HS-5 (cell line): ENCODE data around the gene SLC9A2.

ENCODE experiments used
- DNase-seq: peaks from one replicate; pipeline ENCODE4 v3.0.0-alpha.2; 2012; ENCODE audit warnings: low read depth

SLC9A2 gene, protein sequence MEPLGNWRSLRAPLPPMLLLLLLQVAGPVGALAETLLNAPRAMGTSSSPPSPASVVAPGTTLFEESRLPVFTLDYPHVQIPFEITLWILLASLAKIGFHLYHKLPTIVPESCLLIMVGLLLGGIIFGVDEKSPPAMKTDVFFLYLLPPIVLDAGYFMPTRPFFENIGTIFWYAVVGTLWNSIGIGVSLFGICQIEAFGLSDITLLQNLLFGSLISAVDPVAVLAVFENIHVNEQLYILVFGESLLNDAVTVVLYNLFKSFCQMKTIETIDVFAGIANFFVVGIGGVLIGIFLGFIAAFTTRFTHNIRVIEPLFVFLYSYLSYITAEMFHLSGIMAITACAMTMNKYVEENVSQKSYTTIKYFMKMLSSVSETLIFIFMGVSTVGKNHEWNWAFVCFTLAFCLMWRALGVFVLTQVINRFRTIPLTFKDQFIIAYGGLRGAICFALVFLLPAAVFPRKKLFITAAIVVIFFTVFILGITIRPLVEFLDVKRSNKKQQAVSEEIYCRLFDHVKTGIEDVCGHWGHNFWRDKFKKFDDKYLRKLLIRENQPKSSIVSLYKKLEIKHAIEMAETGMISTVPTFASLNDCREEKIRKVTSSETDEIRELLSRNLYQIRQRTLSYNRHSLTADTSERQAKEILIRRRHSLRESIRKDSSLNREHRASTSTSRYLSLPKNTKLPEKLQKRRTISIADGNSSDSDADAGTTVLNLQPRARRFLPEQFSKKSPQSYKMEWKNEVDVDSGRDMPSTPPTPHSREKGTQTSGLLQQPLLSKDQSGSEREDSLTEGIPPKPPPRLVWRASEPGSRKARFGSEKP

DNA sequence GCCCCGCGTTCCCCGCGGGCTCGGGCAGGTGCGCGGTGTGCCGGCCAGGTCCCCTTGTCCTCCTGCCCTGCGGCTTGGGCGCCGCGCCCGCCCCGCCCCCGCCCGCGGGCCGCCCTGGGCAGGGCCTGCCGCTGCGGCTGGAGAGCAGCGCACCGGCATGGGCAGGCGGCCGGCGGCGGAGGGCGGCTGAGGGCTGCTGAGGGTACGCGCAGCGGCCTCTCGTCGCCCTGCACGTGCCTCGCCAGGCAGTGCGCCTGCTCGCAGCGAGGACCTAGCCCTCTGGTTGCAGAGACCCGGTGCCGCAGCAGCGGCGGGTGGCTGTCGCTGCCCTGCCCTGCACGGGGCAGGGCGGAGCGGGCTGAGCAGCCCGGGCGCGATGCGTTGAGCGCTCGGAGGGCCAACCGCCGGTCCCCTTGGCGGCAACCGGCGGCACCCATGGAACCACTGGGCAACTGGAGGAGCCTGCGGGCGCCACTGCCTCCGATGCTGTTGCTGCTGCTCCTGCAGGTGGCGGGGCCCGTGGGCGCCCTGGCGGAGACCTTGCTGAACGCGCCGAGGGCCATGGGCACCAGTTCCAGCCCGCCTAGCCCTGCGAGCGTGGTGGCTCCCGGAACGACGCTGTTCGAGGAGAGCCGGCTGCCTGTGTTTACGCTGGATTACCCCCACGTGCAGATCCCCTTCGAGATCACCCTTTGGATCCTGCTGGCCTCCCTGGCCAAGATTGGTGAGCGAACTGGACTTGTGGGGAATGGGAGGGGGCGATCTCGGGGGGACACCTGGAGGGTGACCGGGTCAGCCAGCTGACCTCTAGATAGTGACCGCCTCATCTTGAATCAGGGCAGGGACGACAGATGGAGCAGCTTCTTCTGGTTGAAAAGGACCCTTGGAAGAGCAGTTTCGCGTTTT is at the start of gene SLC9A2:
TSS of gene SLC9A2 (plus strand) at position 140 of the 906 bp plus-strand sequence. CDS start at position 436, 296 bp downstream.
- DNase-seq = no peak

DNA sequence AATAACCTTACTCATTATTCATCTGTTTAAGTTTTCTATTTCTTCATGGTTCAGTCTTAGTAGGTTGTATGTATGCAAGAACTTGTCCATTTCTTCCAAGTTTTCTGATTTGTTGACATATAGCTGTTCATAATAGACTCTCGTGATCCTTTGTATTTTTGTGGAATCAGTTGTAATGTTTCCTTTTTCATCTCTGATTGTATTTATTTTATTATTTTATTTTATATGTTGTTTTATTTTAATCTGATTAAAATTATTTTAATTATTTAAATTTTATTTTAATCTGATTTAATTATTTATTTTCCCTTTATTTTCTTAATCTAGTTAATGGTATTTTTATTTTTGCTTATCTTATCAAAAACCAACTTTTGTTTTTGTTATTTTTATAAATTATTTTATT is 43.5 kb upstream of the SLC9A2 start:
- DNase-seq = no peak

DNA sequence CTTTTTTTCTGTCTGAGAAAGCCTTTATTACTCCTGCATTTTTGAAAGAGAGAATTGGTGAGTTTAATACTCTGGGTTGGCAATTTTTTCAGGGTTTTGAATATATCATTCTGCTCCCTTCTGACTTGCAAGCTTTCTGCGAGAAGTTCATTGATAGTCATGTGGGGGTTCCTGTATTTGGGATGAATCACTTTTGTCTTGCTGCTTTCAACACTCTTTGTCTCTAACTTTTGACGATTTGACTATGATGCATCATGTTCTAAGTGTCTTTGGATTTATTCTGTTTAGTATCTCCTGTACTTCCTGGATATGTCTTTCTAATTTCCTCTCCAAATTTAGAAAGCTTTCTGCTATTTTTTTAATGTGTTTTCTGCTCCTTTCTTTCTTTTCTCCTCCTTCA is 41.0 kb upstream of the SLC9A2 start:
- no peak for DNase-seq

DNA sequence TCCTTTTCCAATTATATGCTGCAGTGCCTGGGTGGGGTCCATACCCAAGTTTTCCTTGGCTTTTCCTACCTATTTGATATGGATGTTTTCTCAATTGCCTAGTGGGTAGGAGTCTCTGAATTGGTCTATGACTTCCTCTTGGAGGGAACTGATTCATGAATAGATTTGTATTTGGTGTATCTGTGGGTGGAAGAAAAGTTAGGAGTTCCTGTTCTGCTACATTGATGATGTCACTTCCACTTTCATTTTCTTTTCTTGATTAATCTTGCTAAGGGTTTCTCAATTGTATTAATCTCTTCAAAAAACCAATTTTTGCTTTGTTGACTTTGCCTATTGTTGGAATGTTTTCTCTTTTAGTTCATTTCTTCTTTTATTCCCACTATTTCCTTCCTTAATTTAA is 37.4 kb upstream of the SLC9A2 start:
- no peak for DNase-seq

DNA sequence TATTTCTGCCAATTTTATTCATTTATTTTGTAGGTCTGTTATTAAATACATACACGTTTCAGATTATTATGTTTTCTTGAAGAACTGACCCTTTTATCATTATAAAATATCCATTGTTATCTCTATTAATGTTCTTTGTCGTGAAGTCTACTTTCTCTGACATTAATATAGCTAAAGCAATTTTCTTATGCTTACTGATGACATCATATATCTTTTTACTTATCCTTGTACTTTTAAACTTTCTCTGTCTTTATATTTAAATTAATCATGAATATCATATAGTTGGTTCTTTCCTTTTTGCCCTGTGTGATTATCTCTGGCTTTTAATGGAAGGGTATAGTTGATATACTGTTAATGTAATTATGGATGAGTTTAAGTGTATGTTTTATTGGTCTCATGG is 36.5 kb upstream of the SLC9A2 start:
- no peak for DNase-seq

DNA sequence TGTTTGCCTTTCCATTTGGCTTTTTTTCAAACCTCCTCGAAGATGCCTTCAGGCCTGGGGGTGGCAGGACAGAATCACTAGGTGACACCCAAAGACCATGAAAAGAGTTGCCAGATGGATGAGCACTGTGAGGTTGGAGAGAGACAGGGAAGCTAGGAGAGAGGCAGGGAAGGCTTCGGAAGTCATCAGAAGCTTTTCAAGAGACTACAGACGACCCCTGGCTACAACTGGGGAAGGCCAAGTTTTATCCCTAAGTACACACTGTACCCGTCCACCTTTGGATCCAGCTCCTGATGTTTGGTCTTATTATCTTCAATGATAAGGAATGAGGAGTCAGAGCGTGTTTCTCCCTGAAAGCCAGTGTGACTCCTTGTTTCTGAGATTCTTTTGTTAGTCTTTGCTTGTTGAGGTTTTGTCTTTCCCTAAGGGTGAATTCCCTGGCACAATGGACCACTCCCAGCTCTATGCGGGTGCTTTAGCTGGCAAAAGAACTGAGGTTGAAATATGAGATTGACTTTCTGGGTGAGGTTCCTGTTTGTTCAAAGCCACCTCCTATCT is 33.4 kb upstream of the SLC9A2 start:
- no peak for DNase-seq

DNA sequence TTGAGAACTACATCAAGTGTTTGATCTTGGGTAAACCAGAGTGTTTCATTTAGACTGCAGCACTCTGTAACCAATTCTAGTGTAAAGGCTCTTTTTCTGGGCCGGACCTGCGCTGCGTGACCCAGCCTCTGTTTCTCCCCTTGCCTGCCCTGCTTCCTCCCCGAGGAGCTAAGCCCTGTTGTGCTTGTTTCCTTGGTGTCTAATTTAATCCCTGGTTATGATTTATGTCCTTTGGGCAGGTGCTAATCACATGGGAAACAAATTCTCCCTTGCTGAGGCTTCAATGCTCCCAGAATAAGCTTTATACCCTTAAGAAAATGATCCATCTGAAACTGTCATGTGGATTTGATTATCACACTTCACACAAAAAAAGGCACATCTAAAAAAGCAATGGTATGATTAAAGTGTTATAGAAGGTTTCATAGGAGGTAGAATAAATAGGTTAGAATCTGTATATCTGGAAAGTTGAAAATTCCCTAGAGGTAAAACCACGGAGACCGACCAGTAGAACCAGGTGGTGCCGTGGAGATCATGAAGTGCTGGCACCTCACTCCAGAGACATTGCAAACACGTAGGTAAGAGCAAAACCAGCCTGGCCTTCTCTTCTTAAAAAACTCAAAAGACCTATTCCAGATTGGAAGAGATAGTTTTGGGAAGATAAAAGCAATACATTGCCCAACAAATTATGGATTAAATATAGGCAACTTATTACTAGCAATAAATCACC is 31.0 kb upstream of the SLC9A2 start:
- DNase-seq = no peak

DNA sequence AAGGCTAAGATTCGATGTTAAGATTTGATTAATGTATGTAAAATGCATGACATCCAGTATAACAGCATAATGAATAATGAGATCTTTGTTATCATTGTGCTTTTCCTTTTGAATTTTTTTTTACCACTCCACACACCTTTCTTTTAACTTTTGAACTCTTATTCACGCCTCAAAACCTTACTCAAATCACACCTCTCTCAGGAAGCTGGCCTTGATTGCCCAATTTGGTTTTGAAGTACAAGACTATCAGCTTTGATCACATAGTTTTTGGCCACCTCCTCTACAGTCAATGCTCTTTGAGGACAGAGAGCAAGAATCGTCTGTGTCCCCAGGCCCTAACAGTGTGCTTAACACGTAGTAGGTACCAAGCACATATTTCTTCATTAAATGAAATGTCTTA is 29.9 kb upstream of the SLC9A2 start:
- DNase-seq = no peak

DNA sequence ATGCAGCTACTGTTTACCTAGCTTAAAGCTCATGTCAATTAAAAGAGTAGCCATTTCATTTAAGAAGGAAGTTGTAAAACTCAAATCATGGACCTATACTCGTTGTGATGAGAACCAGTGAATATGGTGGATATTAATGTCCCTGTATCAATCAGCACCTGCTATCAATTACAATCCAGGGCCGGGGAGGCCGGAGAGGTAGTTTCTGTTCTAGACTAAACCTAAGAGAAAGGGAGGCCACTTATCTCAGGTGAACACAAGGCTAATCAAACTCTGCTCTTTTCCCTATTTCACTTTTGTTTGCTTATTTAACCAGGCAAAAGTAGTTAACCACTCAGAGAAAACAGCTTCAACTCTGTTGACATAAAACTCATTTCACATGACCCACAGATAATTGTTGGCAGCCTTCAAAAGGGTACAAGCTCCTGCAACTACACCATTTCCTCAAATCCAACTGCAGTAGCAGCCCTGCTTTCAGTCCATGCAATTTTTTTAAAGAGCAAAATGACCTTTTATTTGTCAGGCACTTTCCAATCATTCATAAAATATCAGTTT is 27.8 kb upstream of the SLC9A2 start:
- DNase-seq = no peak

DNA sequence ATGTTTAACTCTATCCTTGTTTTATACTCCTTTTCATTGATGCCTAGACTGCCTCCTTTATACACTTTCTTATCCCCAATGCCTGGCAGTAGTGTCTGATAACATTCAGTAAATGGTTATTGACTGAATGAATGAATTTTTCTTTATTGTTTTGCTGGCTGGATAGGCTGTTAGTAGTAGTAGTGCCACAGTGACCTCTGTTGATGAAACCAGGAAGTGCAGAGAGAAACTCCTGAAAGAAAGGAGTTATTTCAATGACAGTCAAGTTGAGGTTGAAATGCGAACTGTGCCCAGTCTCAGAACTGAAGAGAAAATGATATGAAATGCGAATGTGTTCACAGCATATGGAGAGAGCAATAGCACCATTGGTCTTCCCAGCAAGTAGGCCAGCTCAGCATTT is 26.8 kb upstream of the SLC9A2 start:
- no peak for DNase-seq

DNA sequence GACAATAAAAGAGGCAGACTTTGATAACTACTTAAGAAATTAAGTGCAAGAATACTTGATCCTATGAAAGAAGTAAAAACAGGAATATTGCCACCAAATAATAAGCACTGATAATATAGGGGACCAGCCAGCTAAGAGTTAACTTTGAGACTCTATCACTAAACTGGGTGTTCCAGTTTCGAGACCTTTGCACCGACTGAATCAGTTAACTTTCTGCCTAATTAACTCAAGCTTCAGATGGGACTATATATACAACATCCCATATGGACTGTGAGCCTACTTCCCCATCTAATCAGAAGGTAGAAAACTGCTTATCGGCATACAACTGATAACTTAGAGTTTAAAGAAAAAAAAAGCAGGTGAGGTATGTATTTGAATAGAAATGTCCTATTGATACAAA is 25.8 kb upstream of the SLC9A2 start:
- DNase-seq = no peak

DNA sequence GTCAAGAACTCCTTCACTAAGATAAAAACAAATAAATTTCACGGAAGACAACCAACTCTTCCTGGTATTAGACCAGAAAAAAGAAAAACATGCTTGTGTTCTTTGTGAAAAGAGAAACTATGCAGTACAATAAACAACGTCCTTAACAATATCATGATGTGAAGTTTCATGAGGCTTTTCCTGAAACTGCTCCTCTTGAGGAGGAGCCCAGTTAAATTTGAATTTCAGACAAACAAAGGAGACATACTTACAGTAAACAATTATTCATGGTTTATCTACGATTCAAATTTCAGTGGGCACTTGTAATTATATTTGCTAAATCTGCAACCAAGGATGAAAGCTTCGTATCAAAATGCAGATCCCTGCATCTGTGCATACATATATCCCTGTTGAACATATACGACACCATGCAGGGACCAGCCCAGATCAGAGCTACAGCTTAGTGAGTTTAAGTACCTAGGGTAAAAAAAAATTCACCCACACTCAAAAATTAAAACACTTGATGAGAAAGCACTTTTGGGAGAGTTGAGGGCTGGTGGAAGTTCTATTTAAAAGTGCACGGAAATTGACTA is 24.8 kb upstream of the SLC9A2 start:
- no peak for DNase-seq

DNA sequence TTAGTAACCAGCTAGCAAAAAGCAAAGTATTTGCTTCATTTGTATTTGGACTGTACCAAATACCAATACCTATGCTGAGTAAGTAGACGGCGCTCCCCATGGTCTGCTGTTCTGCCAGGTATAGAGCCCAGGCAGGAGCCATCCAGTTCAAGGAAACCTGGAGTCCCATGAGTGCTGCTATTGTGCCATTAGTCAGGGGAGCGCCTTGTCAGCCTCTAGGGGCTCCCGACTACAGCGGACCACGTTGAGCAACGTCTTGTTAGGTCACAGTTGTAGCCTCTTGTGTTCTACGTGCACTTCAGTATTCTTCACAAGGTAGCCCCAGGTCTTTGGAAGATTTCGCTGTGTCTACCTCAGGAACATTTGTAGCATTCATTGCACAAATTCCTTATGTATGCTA is 21.6 kb upstream of the SLC9A2 start:
- no peak for DNase-seq

DNA sequence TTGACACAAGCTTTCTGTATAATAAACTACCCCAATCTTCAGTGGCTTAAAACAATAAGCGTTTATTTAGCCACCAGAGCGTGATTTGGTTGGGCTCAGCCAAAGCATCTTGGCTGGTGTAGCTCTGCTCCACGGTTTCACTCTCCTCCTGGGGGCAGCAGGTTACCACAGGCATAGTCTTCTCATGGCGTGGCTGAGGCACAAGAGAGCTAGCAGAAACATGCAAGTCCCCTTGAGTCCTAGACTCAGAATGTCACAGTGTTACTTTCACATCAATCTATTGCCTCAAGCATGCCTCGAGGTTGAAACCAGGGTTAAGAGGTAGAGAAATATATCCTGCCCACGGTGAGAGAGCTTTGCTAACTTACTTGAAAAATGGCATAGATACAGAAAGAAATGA is 19.9 kb upstream of the SLC9A2 start:
- no peak for DNase-seq

DNA sequence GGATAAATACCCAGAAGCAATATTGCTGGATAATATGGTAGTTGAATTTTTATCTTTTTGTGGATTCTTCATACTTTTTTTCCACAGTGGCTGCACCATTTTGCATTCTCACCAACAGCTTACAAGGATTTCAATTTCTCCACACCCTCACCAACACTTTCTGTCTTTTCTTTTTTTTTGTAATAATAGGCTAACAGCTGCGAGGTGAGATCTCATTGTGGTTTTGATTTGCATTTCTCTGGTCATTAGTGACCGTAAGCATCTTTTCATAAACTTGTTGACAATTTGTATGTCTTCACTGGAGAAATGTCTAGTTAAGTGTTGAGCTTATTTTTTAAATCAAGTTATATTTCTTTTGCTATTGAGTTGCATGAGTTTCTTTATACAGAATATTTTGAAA is 17.6 kb upstream of the SLC9A2 start:
- no peak for DNase-seq

DNA sequence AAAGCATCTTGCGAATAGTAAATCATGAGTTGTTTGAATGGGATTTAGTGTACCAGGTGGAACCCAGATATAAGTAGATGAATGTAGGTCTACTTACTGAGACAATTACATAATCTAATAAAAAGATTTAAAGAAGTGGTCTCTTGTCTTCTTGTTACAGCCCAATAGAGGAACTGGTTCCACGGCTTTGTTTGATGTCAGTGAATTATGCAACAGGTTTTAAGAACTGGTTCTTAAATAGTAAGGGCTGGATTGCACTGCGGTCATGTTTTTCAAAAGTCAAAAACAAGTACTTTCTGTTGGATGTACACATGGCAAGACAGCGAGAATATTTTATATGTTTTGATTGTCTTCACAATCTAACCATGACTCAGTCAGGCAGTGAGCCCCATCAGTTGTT is 15.4 kb upstream of the SLC9A2 start:
- DNase-seq = no peak

DNA sequence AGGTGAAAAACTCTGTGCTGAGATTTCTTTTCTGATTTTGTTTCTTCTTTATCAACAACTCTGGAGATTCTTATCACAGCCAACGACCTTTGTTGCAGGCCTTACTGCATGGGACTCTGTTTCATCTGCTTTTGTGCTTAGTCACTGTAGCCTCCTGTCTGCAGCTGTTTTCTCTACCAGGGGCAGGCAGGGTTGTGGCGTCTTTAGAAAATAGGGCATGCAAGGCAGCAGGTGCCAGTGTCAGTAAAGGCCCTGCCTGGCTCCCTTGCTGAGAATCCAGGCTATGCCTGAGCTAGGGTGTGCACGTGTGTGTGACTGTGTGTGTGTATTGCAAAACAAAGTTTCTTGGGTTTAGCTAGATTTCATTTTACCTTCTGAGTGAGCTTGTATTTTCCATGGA is 14.6 kb upstream of the SLC9A2 start:
- no peak for DNase-seq

DNA sequence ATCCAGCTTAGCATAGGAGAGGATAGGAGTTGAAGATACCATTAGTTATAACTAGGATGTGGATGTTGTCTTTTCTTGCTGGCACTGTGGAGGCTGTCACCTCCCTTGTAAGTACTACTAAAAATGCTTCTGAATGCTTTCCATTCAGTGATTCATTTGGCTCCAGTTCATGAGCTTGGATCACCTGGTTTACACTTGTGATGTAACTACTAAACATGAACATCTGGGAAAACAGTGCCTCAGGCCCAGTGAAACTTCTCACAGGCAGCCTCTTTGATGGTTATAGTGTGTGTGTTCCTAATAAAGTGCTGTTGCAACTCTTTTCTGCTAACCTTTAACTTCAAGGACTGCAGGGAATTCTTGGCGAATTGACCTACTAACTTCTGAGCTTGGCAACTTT is 13.0 kb upstream of the SLC9A2 start:
- no peak for DNase-seq

DNA sequence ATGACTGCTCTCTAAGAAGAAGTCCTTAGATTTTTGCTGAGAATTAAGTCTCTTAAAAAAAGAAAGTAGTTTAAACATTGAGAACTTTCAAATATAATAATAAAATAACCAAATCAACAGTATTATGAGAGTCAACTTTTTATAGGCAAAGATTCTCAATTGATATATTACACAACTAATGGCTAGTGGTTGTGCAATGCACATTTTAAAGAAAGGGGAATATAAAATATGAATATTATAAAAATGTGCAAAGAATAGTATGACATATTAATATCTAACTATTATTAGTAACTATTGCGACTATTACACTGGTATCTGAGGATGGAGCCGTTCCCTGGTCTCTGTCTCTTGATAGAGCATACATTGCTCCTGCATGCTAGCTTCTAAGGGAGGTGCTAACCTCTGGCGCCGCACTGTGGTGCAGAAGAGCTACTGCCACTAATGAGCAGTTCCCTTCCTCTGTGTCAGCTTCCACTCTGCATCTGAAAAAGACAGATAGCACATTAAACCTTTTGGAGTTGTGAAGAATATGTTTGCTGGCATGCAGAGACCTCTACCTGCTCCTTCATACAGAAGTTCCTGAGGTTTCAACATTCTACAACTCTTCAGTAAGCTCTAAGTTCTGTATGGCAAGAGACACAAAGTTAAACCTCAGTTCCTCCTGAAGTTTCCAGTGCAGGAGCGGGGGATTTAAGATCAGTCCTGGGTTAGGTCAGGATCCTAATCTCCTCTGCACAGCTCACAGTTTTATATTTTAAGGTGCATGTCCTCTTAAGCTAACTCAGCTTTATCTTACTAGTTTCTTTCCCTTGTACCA is 3.5 kb upstream of the SLC9A2 start:
- no peak for DNase-seq
